Lower lobe of right lung (tissue), 2 donors: Measurements from ENCODE around the gene GDAP1L1. TPM values are rescaled to one million over a fixed set of nuclear protein-coding genes. Genes with fewer than 3 reads are reported as not detected.

Experiments used
- ATAC-seq, 2 donors: fragments of 200-7000 bp; cut with Tn5 transposase; one replicate each; pipeline ENCODE4 v1.9.1; 2020 to 2022; ENCODE audit warnings: mild to moderate bottlenecking in 2 of 2, moderate library complexity in 2 of 2
- DNase-seq: peaks from one replicate; pipeline ENCODE4 v3.0.0-alpha.2; 2020
- H3K27ac ChIP-seq: fragments of 200-600 bp; one replicate; pipeline ENCODE4 v1.8.0; 2022
- H3K27me3 ChIP-seq: fragments of 200-600 bp; one replicate; pipeline ENCODE4 v1.8.0; 2022; ENCODE audit warnings: low read depth
- H3K36me3 ChIP-seq: fragments of 200-600 bp; one replicate; pipeline ENCODE4 v1.8.0; 2022; ENCODE audit warnings: mild to moderate bottlenecking
- H3K4me1 ChIP-seq: fragments of 200-600 bp; one replicate; pipeline ENCODE4 v1.8.0; 2022
- H3K4me3 ChIP-seq: fragments of 200-600 bp; one replicate; pipeline ENCODE4 v1.8.0; 2022; ENCODE audit warnings: mild to moderate bottlenecking
- H3K9me3 ChIP-seq: fragments of 200-600 bp; one replicate; pipeline ENCODE4 v1.8.0; 2022
- CTCF ChIP-seq: fragments of 200-600 bp; IDR thresholded peaks from one replicate; pipeline ENCODE4 v1.8.0; 2022; ENCODE audit warnings: antibody characterized with exemption, mild to moderate bottlenecking
- intact Hi-C: fragments of 100-400 bp; cut with DNase I; formaldehyde crosslinking; loops from one replicate; pipeline ENCODE4 v1.11.0; 2022
- total RNA-seq: library from RNA; stranded (reverse); fragmentation: NEBNext Ultra II Directional; extraction: Animal tissue kit (Norgen Biotek cat#: 25700); gene quantifications from one replicate; pipeline ENCODE4 v1.2.1, GENCODE V29; 2021
- donor health status: DM: no; HTN: yes; CAD: no; lungs with severe emphysema.

GDAP1L1 gene
- total RNA-seq, 1 donor from 2014 or later = not detected

- no peaks in the 10 kb centered on the region for H3K27me3 ChIP-seq
- no peak for DNase-seq
- ATAC-seq = no peak
- no peak overlapping the region for H3K27ac ChIP-seq
- peaks cover 75% of the 10 kb centered on the region for H3K36me3 ChIP-seq
- TF ChIP-seq CTCF = no peak
- intact Hi-C loops = no loop called here
- H3K4me3 ChIP-seq = no peak overlapping the region
- H3K9me3 ChIP-seq = no peaks in the 10 kb centered on the region
- peaks cover 36% of the 10 kb centered on the region for H3K4me1 ChIP-seq
These were observed 43.9 kb upstream of the GDAP1L1 start for GRCh38 chr20:44203161-44203560.

GRCh38 chr20:44204156-44204831 is 42.8 kb upstream of the GDAP1L1 start:
- H3K27ac ChIP-seq = no peak overlapping the region
- H3K27me3 ChIP-seq = no peaks in the 10 kb centered on the region
- ATAC-seq (peak; percentile 68 to 79), DNase-seq (no peak)
- peaks cover 64% of the 10 kb centered on the region for H3K36me3 ChIP-seq
- TF ChIP-seq CTCF = no peak
- H3K9me3 ChIP-seq = no peaks in the 10 kb centered on the region
- intact Hi-C loops = no loop called here
- peaks cover 47% of the 10 kb centered on the region for H3K4me1 ChIP-seq
- H3K4me3 ChIP-seq = no peak overlapping the region

DNA sequence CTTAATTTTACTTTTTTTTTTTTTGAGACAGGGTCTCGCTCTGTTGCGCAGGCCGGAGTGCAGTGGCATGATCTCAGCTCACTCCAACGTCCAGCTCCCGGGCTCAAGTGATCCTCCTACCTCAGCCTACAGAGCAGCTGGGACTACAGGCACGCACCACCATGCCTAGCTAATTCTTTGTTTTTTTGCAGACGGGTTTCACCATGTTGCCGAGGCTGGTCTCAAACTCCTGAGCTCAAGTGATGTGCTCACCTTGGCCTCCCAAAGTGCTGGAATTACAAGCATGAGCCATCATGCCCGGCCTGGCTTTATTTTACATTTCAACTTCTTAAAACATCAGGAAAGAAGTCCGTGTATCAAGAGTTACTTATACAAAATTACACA is 42.3 kb upstream of the GDAP1L1 start:
- Histone ChIP-seq H3K36me3 (peaks cover 58% of the 10 kb centered on the region), H3K27ac (no peak overlapping the region), H3K9me3 (no peaks in the 10 kb centered on the region), H3K27me3 (no peaks in the 10 kb centered on the region), H3K4me3 (no peak overlapping the region), H3K4me1 (peaks cover 51% of the 10 kb centered on the region)
- ATAC-seq (no peak), DNase-seq (no peak)
- no peak for TF ChIP-seq CTCF
- intact Hi-C loops = no loop called here

DNA sequence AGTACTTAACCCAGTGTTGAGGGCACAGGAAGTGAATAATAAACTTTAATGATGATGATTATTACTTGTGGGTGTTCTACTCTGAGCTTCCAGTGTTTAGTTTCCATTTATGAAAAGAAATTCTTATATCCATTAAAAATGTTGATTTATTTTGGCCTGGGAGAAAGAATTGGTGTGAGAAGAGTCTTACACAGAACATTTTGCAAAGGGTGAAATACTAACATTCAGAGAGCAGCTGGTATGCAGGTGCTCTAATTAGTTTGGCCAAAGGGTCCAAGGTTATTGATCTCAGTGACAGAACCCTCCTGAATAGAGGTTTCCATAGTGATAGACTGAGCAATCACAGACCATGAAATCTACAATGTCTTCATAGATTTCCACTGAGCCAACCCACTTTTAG is 41.0 kb upstream of the GDAP1L1 start:
- Histone ChIP-seq H3K27ac (no peak overlapping the region), H3K36me3 (peaks cover 45% of the 10 kb centered on the region), H3K4me3 (no peak overlapping the region), H3K4me1 (peaks cover 46% of the 10 kb centered on the region), H3K27me3 (no peaks in the 10 kb centered on the region), H3K9me3 (no peaks in the 10 kb centered on the region)
- intact Hi-C loops = no loop called here
- ATAC-seq (no peak), DNase-seq (no peak)
- no peak for TF ChIP-seq CTCF

- H3K9me3 ChIP-seq = no peaks in the 10 kb centered on the region
- ATAC-seq (no peak), DNase-seq (no peak)
- no peaks in the 10 kb centered on the region for H3K27me3 ChIP-seq
- H3K4me1 ChIP-seq = peaks cover 53% of the 10 kb centered on the region
- peaks cover 34% of the 10 kb centered on the region for H3K36me3 ChIP-seq
- no peak overlapping the region for H3K4me3 ChIP-seq
- H3K27ac ChIP-seq = no peak overlapping the region
- no peak for TF ChIP-seq CTCF
- intact Hi-C loops = no loop called here
These were observed 39.9 kb upstream of the GDAP1L1 start for GRCh38 chr20:44207126-44207723.
